Activated CD8-positive, alpha-beta memory T cell treated with anti-CD3 and anti-CD28 coated beads, Interleukin-2, amount 50 U/mL, for 4 hours (primary cell): ENCODE measurements around the gene HEATR1.
"Not testable (repeated sequence)": the region's sequence is repeated elsewhere in the genome, so short reads cannot be mapped to it uniquely, and the experiment has no call there.

Source experiments
- DNase-seq: peaks from one replicate; pipeline ENCODE4 v3.0.0-alpha.2; 2020

Gene HEATR1

DNA sequence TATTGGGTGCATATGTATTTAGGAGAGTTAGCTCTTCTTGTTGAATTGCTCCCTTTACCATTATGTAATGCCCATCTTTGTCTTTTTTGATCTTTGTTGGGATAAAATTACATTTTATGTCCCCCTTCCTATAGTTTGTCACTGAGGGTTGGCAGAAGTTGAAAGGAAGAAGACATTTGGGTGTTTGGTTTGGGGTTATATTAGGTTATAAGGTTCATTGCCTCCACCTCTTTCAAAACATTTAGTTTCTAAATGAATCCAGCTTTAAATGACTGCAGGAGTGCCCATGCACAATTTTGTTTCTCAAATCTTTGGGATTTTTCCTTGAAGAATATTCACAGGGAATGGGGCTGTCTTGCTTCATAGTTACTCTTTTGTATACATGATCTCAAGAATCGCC lies 95.1 kb downstream of the HEATR1 start:
- DNase-seq, result no peak

GRCh38 chr1:236508593-236509027 lies 95.7 kb downstream of the HEATR1 start:
- DNase-seq, result no peak

GRCh38 chr1:236507022-236507700 lies 97.2 kb downstream of the HEATR1 start:
- DNase-seq, result no peak

- DNase-seq, result not testable (repeated sequence)
Measured at GRCh38 chr1:236504338-236504737, 100.0 kb downstream of the HEATR1 start.

- no peak for DNase-seq
Measured at GRCh38 chr1:236502972-236503639, 101.2 kb downstream of the HEATR1 start.

- DNase-seq, result no peak
Measured at GRCh38 chr1:236502579-236502971, 101.7 kb downstream of the HEATR1 start.

DNA sequence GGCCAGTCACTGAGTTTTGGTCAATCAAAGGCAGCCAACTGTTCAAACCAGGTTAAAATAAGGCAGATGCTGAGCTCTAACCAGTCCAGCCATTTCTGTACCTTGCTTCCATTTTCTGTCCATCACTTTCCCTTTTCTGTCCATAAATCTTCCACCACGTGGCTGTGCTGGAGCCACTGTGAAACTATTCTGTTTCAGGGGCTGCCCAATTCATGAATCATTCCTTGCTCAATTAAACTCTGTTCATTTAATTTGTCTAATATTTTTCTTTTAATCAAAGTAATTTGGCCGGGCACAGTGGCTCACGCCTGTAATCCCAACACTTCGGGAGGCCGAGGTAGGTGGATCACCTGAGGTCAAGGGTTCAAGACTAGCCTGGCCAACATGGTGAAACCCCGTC lies 103.2 kb downstream of the HEATR1 start:
- DNase-seq, result no peak
